GM10248 (cell line): ENCODE results near the gene STARD13.

Source experiments
- CTCF ChIA-PET: fragments of 300-600 bp; sonication (Branson Sonifier 250); formaldehyde crosslinking; extraction: SDS; loops from one replicate; lab custom pipeline; 2021; ENCODE audit warnings: antibody characterized with exemption; lab: Yijun Ruan, JAX
- POLR2A ChIA-PET: fragments of 350-650 bp; sonication (Branson Sonifier 250); formaldehyde crosslinking; extraction: SDS; loops from one replicate; lab custom pipeline; 2020; ENCODE audit warnings: antibody characterized with exemption; lab: Yijun Ruan, JAX
- DNase-seq: peaks from one replicate; pipeline ENCODE4 v3.0.0; 2012; ENCODE audit errors: extremely low spot score
- TF ChIP-seq, protein P1 (sequence below): IDR thresholded peaks from 2 replicates; pipeline ENCODE4 v1.5.1; 2012; ENCODE audit warnings: mild to moderate bottlenecking, low read depth; ENCODE audit errors: extremely low read depth, missing control alignments, control extremely low read depth

STARD13 gene, protein sequence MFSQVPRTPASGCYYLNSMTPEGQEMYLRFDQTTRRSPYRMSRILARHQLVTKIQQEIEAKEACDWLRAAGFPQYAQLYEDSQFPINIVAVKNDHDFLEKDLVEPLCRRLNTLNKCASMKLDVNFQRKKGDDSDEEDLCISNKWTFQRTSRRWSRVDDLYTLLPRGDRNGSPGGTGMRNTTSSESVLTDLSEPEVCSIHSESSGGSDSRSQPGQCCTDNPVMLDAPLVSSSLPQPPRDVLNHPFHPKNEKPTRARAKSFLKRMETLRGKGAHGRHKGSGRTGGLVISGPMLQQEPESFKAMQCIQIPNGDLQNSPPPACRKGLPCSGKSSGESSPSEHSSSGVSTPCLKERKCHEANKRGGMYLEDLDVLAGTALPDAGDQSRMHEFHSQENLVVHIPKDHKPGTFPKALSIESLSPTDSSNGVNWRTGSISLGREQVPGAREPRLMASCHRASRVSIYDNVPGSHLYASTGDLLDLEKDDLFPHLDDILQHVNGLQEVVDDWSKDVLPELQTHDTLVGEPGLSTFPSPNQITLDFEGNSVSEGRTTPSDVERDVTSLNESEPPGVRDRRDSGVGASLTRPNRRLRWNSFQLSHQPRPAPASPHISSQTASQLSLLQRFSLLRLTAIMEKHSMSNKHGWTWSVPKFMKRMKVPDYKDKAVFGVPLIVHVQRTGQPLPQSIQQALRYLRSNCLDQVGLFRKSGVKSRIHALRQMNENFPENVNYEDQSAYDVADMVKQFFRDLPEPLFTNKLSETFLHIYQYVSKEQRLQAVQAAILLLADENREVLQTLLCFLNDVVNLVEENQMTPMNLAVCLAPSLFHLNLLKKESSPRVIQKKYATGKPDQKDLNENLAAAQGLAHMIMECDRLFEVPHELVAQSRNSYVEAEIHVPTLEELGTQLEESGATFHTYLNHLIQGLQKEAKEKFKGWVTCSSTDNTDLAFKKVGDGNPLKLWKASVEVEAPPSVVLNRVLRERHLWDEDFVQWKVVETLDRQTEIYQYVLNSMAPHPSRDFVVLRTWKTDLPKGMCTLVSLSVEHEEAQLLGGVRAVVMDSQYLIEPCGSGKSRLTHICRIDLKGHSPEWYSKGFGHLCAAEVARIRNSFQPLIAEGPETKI

DNA sequence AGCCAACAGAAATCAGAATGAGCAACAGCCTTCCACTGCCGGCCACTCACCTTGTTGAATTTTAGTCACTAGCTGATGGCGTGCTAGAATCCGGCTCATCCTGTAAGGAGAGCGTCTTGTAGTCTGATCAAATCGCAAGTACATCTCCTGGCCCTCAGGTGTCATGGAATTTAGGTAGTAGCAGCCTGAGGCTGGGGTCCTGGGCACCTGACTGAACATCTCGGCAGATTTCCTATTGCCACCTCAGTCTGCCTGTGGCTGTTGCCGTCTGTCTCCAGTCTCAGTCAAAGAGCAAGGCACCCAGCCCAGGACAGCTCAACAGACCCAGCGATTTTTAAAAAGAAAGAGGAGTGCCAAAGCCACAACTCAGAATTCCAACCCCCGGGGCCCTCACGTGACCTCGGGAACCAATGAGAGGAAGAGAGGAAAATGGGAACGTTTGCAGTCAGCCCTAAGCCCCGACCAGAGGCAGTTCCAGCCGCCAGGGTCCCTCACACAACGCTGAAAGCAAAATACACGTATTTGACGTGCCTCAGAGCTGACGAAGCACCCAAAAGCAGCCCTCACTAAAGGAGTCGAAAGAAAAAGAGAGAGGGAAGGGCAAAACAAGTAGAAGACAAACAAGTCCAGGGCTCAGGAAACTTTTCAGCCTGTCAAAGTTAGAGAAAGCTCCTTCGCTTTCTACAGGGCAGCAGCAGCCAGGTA is at the start of gene STARD13:
STARD13 (minus strand) TSS at position 336 of the 705 bp plus-strand sequence; CDS start at position 219, 117 bp downstream.
- peak; percentile 47 for DNase-seq
- CTCF ChIA-PET = interaction anchor here (0.6 to 1.5 kb wide), 6 partner anchors 9 to 57 kb away, joined by 3 to 5 read pairs (median 3); no protein-coding TSS in a partner anchor
- TF ChIP-seq, protein P1, sequence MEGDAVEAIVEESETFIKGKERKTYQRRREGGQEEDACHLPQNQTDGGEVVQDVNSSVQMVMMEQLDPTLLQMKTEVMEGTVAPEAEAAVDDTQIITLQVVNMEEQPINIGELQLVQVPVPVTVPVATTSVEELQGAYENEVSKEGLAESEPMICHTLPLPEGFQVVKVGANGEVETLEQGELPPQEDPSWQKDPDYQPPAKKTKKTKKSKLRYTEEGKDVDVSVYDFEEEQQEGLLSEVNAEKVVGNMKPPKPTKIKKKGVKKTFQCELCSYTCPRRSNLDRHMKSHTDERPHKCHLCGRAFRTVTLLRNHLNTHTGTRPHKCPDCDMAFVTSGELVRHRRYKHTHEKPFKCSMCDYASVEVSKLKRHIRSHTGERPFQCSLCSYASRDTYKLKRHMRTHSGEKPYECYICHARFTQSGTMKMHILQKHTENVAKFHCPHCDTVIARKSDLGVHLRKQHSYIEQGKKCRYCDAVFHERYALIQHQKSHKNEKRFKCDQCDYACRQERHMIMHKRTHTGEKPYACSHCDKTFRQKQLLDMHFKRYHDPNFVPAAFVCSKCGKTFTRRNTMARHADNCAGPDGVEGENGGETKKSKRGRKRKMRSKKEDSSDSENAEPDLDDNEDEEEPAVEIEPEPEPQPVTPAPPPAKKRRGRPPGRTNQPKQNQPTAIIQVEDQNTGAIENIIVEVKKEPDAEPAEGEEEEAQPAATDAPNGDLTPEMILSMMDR = peak; percentile 11
- POLR2A ChIA-PET = interaction anchor here (0.5 kb wide), 1 partner anchor 54 kb away, joined by 3 read pairs; no protein-coding TSS in a partner anchor

DNA sequence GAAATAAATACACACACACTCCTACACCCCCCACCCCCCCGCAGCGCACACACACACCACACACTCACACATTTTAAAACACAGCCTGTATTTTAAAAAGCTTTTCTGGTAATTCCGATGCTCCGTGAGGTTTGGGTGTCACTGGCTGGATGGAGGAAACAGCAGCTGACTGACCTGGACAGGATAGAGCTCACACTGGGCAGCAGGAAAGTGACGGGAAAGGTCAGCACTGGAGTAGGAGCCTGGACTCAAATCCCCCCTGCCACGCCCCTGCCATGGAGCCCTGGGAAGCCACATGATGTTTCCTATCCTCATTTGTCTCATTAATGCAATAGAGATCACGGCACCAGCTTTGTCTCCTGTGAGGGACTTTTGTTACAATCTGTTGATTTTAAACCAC is 49.3 kb upstream of the STARD13 start:
- ChIA-PET POLR2A (no interaction called here), CTCF (interaction anchor here (0.7 to 3.6 kb wide), 7 partner anchors 11 to 69 kb away, joined by 3 to 16 read pairs (median 3); no protein-coding TSS in a partner anchor)
- DNase-seq = no peak
- TF ChIP-seq, protein P1 = no peak

DNA sequence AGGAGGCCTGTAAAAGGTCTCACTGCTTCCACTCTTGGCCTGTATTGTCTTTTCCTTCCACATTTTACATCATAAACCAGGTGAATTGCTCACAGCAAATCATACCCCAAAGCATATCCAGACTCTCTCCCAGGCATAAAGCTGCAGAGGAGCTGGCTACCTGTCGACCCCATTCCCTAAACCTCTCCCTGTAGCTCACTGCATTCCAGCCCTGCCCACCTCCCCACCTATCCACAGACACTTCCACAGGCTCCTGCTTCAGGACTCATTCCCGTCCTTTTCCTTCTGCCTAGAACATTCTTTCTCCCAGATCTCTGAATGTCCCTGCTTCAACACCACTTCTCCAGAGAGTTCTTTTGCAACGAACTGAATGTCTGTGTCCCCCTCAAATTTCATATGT is 46.4 kb upstream of the STARD13 start:
- ChIA-PET POLR2A (no interaction called here), CTCF (interaction anchor here (1.2 to 2.0 kb wide), 2 partner anchors 10 kb away, joined by 3 to 8 read pairs; no protein-coding TSS in a partner anchor)
- DNase-seq = no peak
- TF ChIP-seq, protein P1 = no peak

DNA sequence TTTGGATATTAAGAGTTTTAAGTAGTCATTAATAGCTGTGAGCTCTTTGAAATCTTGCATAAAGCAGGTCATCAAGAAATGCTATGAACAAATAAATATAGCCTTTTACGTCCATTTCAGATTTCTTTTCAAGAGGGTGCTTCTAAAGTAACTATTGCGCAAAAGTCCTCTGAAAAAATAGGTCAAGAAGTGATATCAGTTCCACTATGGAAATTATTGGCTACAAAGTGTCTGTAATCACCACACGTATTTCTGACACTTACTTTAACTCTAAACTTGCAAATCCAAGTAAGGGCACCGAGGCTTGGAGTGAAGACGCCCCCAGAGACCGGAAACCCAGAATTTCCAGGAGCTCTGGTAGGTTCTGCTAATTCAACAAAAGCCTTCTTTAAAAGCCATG is 44.9 kb upstream of the STARD13 start:
- ChIA-PET POLR2A (no interaction called here), CTCF (no interaction called here)
- TF ChIP-seq, protein P1 = no peak
- DNase-seq = no peak

DNA sequence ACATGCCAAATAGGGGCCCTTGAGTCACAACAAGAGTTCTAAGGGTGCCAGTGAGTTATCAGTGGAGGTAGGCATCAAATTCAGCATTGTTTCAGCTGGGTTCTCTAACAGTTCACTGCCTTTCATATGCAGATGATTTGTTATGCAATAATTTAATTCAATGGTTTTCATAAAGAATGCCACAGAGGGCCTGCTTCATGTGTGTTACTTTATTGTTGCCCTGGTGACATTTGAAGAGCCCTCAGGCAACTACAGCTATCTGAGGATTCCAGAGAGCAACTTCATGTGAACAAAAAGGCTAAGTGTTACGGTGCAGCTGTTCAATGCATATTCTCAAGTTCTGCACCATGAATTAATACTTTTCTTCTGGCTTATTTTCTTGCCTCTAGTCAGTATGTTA is 43.1 kb upstream of the STARD13 start:
- TF ChIP-seq, protein P1 = no peak
- ChIA-PET CTCF (interaction anchor here (0.9 to 1.4 kb wide), 2 partner anchors 14 to 29 kb away, joined by 3 read pairs; no protein-coding TSS in a partner anchor), POLR2A (no interaction called here)
- DNase-seq = no peak
